Brain microvascular endothelial cell (primary cell): Measurements from ENCODE around the gene DNAI4.
"Not testable (repeated sequence)": the region's sequence is repeated elsewhere in the genome, so short reads cannot be mapped to it uniquely, and the experiment has no call there.

Experiments
- DNase-seq: peaks from one replicate; pipeline ENCODE4 v3.0.0-alpha.2; 2020
- H3K27ac ChIP-seq: fragments of 250-450 bp; sonication (Bioruptor Pico); 2 replicates; pipeline ENCODE4 v1.5.1; 2020; ENCODE audit warnings: mild to moderate bottlenecking, moderate library complexity
- H3K27me3 ChIP-seq: fragments of 250-450 bp; sonication (Bioruptor Pico); replicated peaks from 2 replicates; pipeline ENCODE4 v1.5.1; 2020; ENCODE audit warnings: mild to moderate bottlenecking
- H3K36me3 ChIP-seq: fragments of 250-450 bp; sonication (Bioruptor Pico); replicated peaks from 2 replicates; pipeline ENCODE4 v1.5.1; 2020; ENCODE audit warnings: mild to moderate bottlenecking
- H3K4me3 ChIP-seq: 2 replicates; pipeline ENCODE4 v1.5.1; 2011; ENCODE audit warnings: low read depth, mild to moderate bottlenecking, control low read depth, low read length, moderate library complexity
- CTCF ChIP-seq: IDR thresholded peaks from 2 replicates; pipeline ENCODE4 v1.5.1; 2011; ENCODE audit warnings: low read depth, mild to moderate bottlenecking, moderate library complexity, low read length, control low read depth, inconsistent platforms; ENCODE audit errors: missing control alignments
- in situ Hi-C: cut with HindIII; loops from 2 replicates; pipeline ENCODE4 v1.10.0; 2017; ENCODE audit warnings: low sequenced_read_pairs, low pct_ligation_motif_present

The DNAI4 gene

DNA sequence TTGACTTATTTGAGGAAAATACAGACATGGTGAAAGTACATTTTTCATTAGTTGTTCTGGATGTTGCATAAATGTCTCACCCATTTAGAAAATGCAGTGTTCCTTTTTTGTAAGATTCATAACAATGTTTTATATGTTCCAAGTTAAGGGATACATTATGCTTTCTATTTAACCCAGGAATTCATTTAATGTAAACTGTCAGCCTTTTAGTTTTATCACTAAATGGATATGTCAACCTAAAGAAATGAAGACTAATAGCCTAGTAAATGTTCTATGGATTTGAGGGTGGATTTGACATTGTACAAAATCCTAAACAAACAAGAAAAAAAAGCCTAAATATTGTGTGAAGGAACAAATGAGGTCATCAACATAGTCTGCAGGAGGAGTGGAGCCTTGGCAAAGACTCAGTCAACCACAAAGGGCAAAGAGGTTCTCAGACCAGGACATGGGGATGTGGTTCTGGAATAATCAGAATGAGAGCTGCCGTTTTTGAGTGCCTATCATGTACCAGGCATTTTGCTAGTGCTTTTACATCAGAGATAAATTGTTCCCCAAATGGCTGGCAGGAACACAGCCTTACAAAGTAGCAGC, 114.8 kb downstream of the DNAI4 start:
- no peaks in the 10 kb centered on the region for H3K27me3 ChIP-seq
- peak; percentile 45 for DNase-seq
- no peak overlapping the region for H3K4me3 ChIP-seq
- H3K27ac ChIP-seq = no peak overlapping the region
- in situ Hi-C loops = no loop called here
- no peak for TF ChIP-seq CTCF
- no peaks in the 10 kb centered on the region for H3K36me3 ChIP-seq

DNA sequence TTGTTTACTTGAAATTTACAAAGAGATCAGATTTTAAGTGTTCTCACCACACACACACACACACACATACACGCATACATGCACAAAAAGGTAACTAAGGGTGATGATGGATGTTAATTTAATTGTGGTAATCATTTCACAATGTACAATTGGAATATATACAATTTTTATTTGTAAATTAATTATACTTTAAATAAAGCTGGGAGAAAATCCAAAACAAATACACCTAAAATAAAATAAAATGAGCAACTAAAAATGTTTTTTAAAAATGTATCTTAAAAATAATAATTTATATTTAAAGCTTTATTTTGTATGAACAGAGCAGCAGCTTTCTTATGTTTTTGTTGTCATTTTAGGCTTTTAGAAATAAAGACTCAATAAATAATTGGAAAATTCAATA, 115.4 kb downstream of the DNAI4 start:
- no peak for DNase-seq
- Histone ChIP-seq H3K27ac (no peak overlapping the region), H3K27me3 (no peaks in the 10 kb centered on the region), H3K36me3 (no peaks in the 10 kb centered on the region), H3K4me3 (no peak overlapping the region)
- no peak for TF ChIP-seq CTCF
- in situ Hi-C loops = no loop called here

GRCh38 chr1:66795839-66796238, 128.8 kb downstream of the DNAI4 start:
- H3K27ac ChIP-seq, H3K36me3 ChIP-seq, H3K27me3 ChIP-seq, in situ Hi-C loops, DNase-seq, H3K4me3 ChIP-seq: not testable (repeated sequence)

DNA sequence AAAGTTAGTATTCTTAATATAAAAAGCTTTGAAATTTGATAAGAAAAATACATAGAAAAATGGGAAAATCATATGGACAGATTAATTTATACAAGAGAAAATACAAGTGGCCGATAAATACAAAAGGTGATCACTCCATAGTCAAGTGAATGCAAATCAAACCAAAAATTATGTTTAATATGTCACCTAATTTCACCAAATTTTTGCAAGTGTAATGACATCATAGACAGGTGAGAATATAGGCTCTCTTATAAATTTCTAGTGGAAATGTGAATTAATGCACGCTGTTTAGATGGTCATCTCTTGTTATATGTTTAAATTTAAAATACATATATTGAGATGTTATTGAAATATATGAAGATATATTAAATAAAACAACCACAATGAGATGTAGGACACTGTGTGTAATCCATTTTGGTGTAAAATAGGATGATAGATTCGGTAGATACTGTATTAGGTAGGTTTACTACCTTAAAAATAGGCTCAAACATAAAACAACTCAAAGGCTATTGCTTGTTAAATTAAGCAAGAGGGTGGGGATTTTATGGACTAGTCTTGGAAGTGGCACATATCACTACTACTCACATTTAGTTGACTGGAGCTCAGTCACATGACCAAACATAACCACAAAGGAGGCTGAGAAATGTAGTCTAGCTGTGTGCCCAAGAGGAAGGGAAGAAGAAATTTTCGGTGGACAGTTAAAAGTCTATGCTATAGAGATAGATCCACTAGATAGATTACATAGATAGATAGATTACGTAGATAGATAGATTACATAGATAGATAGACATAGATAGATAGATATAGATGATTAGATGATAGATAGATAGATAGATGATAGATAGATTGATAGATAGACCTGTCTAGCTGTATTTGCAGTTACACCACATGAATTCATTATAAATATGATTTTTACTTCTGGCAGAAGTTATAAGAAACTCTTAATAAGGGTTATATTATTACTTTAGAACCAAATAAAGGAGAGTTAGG, 132.7 kb downstream of the DNAI4 start:
- no peak overlapping the region for H3K27ac ChIP-seq
- no peaks in the 10 kb centered on the region for H3K27me3 ChIP-seq
- in situ Hi-C loops = no loop called here
- no peak overlapping the region for H3K4me3 ChIP-seq
- no peaks in the 10 kb centered on the region for H3K36me3 ChIP-seq
- no peak for DNase-seq
- TF ChIP-seq CTCF = no peak

DNA sequence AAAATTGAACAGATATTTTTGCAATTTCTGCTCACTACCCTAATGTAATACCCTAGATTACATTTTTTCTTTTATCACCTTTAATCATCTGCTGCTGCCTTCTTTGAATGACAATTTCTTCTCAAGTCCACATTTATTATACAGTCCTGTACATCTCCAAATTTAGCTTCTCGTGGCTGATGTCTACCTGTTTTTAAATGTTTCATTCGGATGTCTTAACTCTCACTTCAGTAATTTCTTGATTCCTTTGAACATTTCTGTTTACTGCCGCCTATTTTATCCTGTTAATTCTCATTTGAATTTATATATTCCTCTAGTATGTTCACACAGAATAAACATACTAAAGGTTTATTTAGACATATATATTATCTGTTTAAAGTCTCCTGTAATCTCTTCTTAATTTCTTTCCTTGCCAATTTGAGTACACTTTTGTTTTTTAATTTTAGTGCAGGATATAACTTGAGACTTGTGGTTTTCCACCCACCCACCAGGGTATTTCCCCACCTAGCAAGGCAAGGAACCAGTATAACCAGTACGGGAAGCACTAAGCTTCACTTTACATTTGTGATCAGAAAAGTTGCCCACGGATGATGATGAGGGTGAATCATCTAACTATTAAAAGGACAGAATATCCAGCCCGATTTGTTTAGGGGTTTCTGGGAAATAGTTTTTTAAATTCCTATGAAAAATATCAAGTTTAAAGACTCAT, 136.3 kb downstream of the DNAI4 start:
- H3K27ac ChIP-seq = no peak overlapping the region
- DNase-seq = no peak
- no peak overlapping the region for H3K4me3 ChIP-seq
- H3K27me3 ChIP-seq = no peaks in the 10 kb centered on the region
- no peaks in the 10 kb centered on the region for H3K36me3 ChIP-seq
- in situ Hi-C loops = no loop called here
- no peak for TF ChIP-seq CTCF

DNA sequence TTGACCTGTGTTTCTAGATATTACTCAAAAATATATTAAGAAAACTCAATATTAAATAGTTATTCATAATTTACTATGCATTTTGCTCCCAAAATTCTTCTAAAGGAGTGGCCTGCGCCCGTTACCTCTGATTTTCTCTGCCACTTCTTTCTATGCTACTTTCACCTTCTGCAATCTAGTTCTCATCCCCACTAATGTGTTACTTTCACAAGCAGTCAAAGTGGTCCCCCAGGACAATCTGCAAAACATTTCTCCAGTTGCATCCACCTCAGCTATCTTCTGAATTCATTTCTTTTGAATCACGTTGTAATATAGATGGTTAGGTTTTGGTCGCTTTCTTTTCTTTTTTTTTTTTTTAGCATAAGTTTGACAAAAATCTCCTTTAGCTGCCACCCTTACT, 137.0 kb downstream of the DNAI4 start:
- in situ Hi-C loops = no loop called here
- Histone ChIP-seq H3K27me3 (no peaks in the 10 kb centered on the region), H3K36me3 (no peaks in the 10 kb centered on the region), H3K4me3 (no peak overlapping the region), H3K27ac (no peak overlapping the region)
- TF ChIP-seq CTCF = no peak
- no peak for DNase-seq

DNA sequence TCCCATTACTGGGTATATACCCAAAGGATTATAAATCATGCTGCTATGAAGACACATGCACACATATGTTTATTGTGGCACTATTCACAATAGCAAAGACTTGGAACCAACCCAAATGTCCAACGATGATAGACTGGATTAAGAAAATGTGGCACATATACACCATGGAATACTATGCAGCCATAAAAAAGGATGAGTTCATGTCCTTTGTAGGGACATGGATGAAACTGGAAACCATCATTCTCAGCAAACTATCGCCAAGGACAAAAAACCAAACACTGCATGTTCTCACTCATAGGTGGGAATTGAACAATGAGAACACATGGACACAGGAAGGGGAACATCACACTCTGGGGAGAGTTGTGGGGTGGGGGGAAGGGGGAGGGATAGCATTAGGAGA, 138.9 kb downstream of the DNAI4 start:
- H3K4me3 ChIP-seq, H3K36me3 ChIP-seq, in situ Hi-C loops, H3K27me3 ChIP-seq, DNase-seq, H3K27ac ChIP-seq: not testable (repeated sequence)
